ENCODE data around the gene C6orf62.
"Not testable (repeated sequence)": the region's sequence is repeated elsewhere in the genome, so short reads cannot be mapped to it uniquely, and the experiment has no call there.

Gene C6orf62

GRCh38 chr6:24666097-24666640 is 52.8 kb downstream of the C6orf62 start:
- in situ Hi-C loops (cut with HindIII; ENCODE audit: low sequenced_read_pairs), result no loop called here
- no peak for TF ChIP-seq CTCF (IDR thresholded peaks at IDR 0.05; ENCODE audit: low read depth, low read length)
- peak; percentile 48 for DNase-seq (ENCODE audit: low read depth, low spot score)
- peak overlapping the region; percentile 96 for H3K4me3 ChIP-seq (ENCODE audit: low read depth, low read length)

- no peak for DNase-seq (ENCODE audit: low read depth, low spot score)
- no peak overlapping the region for H3K4me3 ChIP-seq (ENCODE audit: low read depth, low read length)
- TF ChIP-seq CTCF (IDR thresholded peaks at IDR 0.05; ENCODE audit: low read depth, low read length), result no peak
- in situ Hi-C loops (cut with HindIII; ENCODE audit: low sequenced_read_pairs), result no loop called here
These were observed 54.6 kb downstream of the C6orf62 start for GRCh38 chr6:24664046-24664987.

GRCh38 chr6:24663189-24663588 is 55.8 kb downstream of the C6orf62 start:
- in situ Hi-C loops (cut with HindIII; ENCODE audit: low sequenced_read_pairs), result no loop called here
- DNase-seq (ENCODE audit: low read depth, low spot score), result no peak
- TF ChIP-seq CTCF (IDR thresholded peaks at IDR 0.05; ENCODE audit: low read depth, low read length), result no peak
- H3K4me3 ChIP-seq (ENCODE audit: low read depth, low read length), result no peak overlapping the region

- DNase-seq (ENCODE audit: low read depth, low spot score), result no peak
- no peak overlapping the region for H3K4me3 ChIP-seq (ENCODE audit: low read depth, low read length)
- in situ Hi-C loops (cut with HindIII; ENCODE audit: low sequenced_read_pairs), result no loop called here
- TF ChIP-seq CTCF (IDR thresholded peaks at IDR 0.05; ENCODE audit: low read depth, low read length), result no peak
These were observed 56.7 kb downstream of the C6orf62 start for GRCh38 chr6:24662236-24662635.

- in situ Hi-C loops (cut with HindIII; ENCODE audit: low sequenced_read_pairs); DNase-seq (ENCODE audit: low read depth, low spot score); H3K4me3 ChIP-seq (ENCODE audit: low read depth, low read length): not testable (repeated sequence)
These were observed 57.2 kb downstream of the C6orf62 start for GRCh38 chr6:24661759-24662158.

- no peak overlapping the region for H3K4me3 ChIP-seq (ENCODE audit: low read depth, low read length)
- in situ Hi-C loops (cut with HindIII; ENCODE audit: low sequenced_read_pairs), result no loop called here
- TF ChIP-seq CTCF (IDR thresholded peaks at IDR 0.05; ENCODE audit: low read depth, low read length), result no peak
- DNase-seq (ENCODE audit: low read depth, low spot score), result no peak
These were observed 58.8 kb downstream of the C6orf62 start for GRCh38 chr6:24660105-24660504.

GRCh38 chr6:24659561-24659960 is 59.4 kb downstream of the C6orf62 start:
- no peak for TF ChIP-seq CTCF (IDR thresholded peaks at IDR 0.05; ENCODE audit: low read depth, low read length)
- no peak for DNase-seq (ENCODE audit: low read depth, low spot score)
- no peak overlapping the region for H3K4me3 ChIP-seq (ENCODE audit: low read depth, low read length)
- in situ Hi-C loops (cut with HindIII; ENCODE audit: low sequenced_read_pairs), result no loop called here

All from astrocyte of the spinal cord (primary cell).